Measurements from ENCODE around the gene PLD1.

GRCh38 chr3:171813897-171814460 is 3.7 kb upstream of the PLD1 start:
- TF ChIP-seq, protein P1, sequence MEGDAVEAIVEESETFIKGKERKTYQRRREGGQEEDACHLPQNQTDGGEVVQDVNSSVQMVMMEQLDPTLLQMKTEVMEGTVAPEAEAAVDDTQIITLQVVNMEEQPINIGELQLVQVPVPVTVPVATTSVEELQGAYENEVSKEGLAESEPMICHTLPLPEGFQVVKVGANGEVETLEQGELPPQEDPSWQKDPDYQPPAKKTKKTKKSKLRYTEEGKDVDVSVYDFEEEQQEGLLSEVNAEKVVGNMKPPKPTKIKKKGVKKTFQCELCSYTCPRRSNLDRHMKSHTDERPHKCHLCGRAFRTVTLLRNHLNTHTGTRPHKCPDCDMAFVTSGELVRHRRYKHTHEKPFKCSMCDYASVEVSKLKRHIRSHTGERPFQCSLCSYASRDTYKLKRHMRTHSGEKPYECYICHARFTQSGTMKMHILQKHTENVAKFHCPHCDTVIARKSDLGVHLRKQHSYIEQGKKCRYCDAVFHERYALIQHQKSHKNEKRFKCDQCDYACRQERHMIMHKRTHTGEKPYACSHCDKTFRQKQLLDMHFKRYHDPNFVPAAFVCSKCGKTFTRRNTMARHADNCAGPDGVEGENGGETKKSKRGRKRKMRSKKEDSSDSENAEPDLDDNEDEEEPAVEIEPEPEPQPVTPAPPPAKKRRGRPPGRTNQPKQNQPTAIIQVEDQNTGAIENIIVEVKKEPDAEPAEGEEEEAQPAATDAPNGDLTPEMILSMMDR (IDR thresholded peaks at IDR 0.05) = no peak
- TF ChIP-seq POLR2A (IDR thresholded peaks at IDR 0.05) = no peak
- no peak for TF ChIP-seq POLR2AphosphoS5 (IDR thresholded peaks at IDR 0.05)
